Measurements from ENCODE around the gene CCDC141. TPM values are rescaled to one million over a fixed set of nuclear protein-coding genes. Genes with fewer than 3 reads are reported as not detected.

The CCDC141 gene
- total RNA-seq, 1 experiment from 2014 or later: 0.30 TPM

DNA sequence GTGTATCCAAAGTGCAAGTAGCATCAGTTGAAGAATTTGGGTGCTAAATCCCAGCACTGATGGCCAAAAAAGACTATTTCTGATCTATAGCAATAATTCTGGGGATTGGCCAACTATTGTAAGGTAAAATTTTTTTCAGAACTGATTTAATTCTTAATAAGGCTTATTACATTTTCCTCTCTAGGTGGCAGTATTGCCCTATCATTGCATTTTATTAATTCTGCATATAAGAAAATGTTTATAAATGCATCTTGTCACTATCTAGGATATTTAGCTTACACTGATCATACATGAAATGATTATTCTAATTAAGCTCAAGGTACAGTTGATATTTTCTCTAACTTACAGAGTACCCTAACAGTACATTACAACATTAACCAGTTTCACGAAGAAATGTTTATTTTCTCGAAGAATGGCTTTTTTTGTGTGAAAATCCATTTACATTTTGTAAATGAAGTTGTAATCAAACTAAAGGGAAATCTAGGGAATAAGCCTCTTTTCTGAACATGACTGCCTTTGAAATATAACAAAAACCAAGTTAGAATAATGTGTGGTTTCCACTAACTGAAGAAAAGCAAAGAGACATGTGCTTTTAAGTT, 253.8 kb downstream of the CCDC141 start:
- intact Hi-C loops (cut with micrococcal nuclease): loop anchor here (1.0 to 10.0 kb wide), 5 partner anchors 118 to 955 kb away; no protein-coding TSS in a partner anchor
- Histone ChIP-seq H3K79me2 (ENCODE audit: insufficient read depth, low read length) (no peaks in the 10 kb centered on the region), H4K20me1 (ENCODE audit: insufficient read depth) (no peaks in the 10 kb centered on the region), H3K9ac (ENCODE audit: low read length) (no peak overlapping the region), H3K9me3 (ENCODE audit: control insufficient read depth in 1 of 2, insufficient read depth in 1 of 2, low read depth in 1 of 2, low read length in 2 of 2) (no peaks in the 10 kb centered on the region), H3K9me2 (ENCODE audit: insufficient read depth) (no peaks in the 10 kb centered on the region), H3K4me2 (ENCODE audit: low read length) (no peak overlapping the region), H3K4me1 (ENCODE audit: control insufficient read depth in 1 of 2, insufficient read depth in 2 of 2, low read length in 2 of 2) (no peaks in the 10 kb centered on the region), H3K36me3 (ENCODE audit: control insufficient read depth in 1 of 2, insufficient read depth in 2 of 2, low read length in 2 of 2) (no peaks in the 10 kb centered on the region), H3K27ac (ENCODE audit: low read depth, low read length) (no peak overlapping the region), H3K27me3 (ENCODE audit: insufficient read depth, low read length) (0 out of 2 replicates have a peak, but pooled peaks cover 5% of the 10 kb centered on the region), H3K4me3 (replicated peaks in 1 of 2; ENCODE audit: low read depth in 1 of 2, low read length in 2 of 2) (no peak overlapping the region), H2AFZ (ENCODE audit: low read depth, low read length, poor library complexity, severe bottlenecking) (no peak overlapping the region)
- ChIA-PET RAD21 (ENCODE audit: low non-redundant PET in 1 of 2, low total read pairs in 2 of 2, uncharacterized antibody in 2 of 2, unreplicated experiment in 2 of 2) (no interaction called here), POLR2A (no interaction called here), CTCF (interaction anchor here (0.6 to 2.5 kb wide), 4 partner anchors 8 to 615 kb away, joined by 3 to 12 read pairs (median 6); no protein-coding TSS in a partner anchor)
- ATAC-seq (no peak), DNase-seq (ENCODE audit: low read depth, low spot score) (peak; percentile 22)
- TF ChIP-seq, protein P1, sequence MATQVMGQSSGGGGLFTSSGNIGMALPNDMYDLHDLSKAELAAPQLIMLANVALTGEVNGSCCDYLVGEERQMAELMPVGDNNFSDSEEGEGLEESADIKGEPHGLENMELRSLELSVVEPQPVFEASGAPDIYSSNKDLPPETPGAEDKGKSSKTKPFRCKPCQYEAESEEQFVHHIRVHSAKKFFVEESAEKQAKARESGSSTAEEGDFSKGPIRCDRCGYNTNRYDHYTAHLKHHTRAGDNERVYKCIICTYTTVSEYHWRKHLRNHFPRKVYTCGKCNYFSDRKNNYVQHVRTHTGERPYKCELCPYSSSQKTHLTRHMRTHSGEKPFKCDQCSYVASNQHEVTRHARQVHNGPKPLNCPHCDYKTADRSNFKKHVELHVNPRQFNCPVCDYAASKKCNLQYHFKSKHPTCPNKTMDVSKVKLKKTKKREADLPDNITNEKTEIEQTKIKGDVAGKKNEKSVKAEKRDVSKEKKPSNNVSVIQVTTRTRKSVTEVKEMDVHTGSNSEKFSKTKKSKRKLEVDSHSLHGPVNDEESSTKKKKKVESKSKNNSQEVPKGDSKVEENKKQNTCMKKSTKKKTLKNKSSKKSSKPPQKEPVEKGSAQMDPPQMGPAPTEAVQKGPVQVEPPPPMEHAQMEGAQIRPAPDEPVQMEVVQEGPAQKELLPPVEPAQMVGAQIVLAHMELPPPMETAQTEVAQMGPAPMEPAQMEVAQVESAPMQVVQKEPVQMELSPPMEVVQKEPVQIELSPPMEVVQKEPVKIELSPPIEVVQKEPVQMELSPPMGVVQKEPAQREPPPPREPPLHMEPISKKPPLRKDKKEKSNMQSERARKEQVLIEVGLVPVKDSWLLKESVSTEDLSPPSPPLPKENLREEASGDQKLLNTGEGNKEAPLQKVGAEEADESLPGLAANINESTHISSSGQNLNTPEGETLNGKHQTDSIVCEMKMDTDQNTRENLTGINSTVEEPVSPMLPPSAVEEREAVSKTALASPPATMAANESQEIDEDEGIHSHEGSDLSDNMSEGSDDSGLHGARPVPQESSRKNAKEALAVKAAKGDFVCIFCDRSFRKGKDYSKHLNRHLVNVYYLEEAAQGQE (IDR thresholded peaks at IDR 0.05; ENCODE audit: low read depth): no peak
- TF ChIP-seq RAD21 (IDR thresholded peaks at IDR 0.05; ENCODE audit: low read depth): peak; percentile 85
- TF ChIP-seq, protein P2, sequence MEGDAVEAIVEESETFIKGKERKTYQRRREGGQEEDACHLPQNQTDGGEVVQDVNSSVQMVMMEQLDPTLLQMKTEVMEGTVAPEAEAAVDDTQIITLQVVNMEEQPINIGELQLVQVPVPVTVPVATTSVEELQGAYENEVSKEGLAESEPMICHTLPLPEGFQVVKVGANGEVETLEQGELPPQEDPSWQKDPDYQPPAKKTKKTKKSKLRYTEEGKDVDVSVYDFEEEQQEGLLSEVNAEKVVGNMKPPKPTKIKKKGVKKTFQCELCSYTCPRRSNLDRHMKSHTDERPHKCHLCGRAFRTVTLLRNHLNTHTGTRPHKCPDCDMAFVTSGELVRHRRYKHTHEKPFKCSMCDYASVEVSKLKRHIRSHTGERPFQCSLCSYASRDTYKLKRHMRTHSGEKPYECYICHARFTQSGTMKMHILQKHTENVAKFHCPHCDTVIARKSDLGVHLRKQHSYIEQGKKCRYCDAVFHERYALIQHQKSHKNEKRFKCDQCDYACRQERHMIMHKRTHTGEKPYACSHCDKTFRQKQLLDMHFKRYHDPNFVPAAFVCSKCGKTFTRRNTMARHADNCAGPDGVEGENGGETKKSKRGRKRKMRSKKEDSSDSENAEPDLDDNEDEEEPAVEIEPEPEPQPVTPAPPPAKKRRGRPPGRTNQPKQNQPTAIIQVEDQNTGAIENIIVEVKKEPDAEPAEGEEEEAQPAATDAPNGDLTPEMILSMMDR (IDR thresholded peaks at IDR 0.05 in 2 of 3, conservative IDR thresholded peaks at IDR 0.05 in 1 of 3; ENCODE audit: borderline replicate concordance in 1 of 3, insufficient read depth in 1 of 3, low read depth in 2 of 3, low read length in 2 of 3): peak; percentile 29 to 73 (median 70); a peak in 5 of 6 replicates
- no peak for TF ChIP-seq EZH2phosphoT487 (IDR thresholded peaks at IDR 0.05; ENCODE audit: borderline replicate concordance)
- no TSS peak for BruUV-seq (replicated peaks)

Data from HCT116 (cell line).